Karpas-422 (cell line): ENCODE data around the gene C9. TPM values are rescaled to one million over a fixed set of nuclear protein-coding genes. Genes with fewer than 3 reads are reported as not detected.
"Not testable (repeated sequence)": the region's sequence is repeated elsewhere in the genome, so short reads cannot be mapped to it uniquely, and the experiment has no call there.

Experiments used
- DNase-seq: peaks from one replicate; pipeline ENCODE4 v3.0.0-alpha.2; 2015
- H2AFZ ChIP-seq: fragments of 200-600 bp; sonication (generic); 2 replicates; pipeline ENCODE4 v1.6.1; 2014; ENCODE audit warnings: antibody characterized with exemption, low read length, mixed read lengths
- H3K27ac ChIP-seq: fragments of 200-600 bp; sonication (generic); 2 replicates; pipeline ENCODE4 v1.5.1; 2014; ENCODE audit warnings: mild to moderate bottlenecking, low read length, moderate library complexity
- H3K27me3 ChIP-seq: fragments of 200-600 bp; sonication (generic); 2 replicates; pipeline ENCODE4 v1.6.1; 2014; ENCODE audit warnings: low read length, mixed read lengths
- H3K36me3 ChIP-seq: fragments of 200-600 bp; sonication (generic); 2 replicates; pipeline ENCODE4 v1.6.1; 2014; ENCODE audit warnings: low read length, mixed read lengths; ENCODE audit not compliant: insufficient read depth
- H3K4me1 ChIP-seq: fragments of 200-600 bp; sonication (generic); 2 replicates; pipeline ENCODE4 v1.6.1; 2014; ENCODE audit warnings: mild to moderate bottlenecking, low read length, mixed read lengths
- H3K4me2 ChIP-seq: fragments of 200-600 bp; sonication (generic); 2 replicates; pipeline ENCODE4 v1.6.1; 2014; ENCODE audit warnings: low read length, low read depth, mild to moderate bottlenecking; ENCODE audit not compliant: poor library complexity, severe bottlenecking
- H3K4me3 ChIP-seq: fragments of 200-600 bp; sonication (generic); 2 replicates; pipeline ENCODE4 v1.5.1; 2014; ENCODE audit warnings: mild to moderate bottlenecking, antibody characterized with exemption, low read length, mixed read lengths
- H3K79me2 ChIP-seq: fragments of 200-600 bp; sonication (generic); 2 replicates; pipeline ENCODE4 v1.6.1; 2014; ENCODE audit warnings: mild to moderate bottlenecking, low read length, mixed read lengths
- H3K9ac ChIP-seq: fragments of 200-600 bp; sonication (generic); 2 replicates; pipeline ENCODE4 v1.6.0; 2014; ENCODE audit warnings: low read length
- H3K9me2 ChIP-seq: fragments of 200-600 bp; sonication (generic), shearing (Covaris generic); replicated peaks from 2 replicates; pipeline ENCODE4 v1.6.0; 2014; ENCODE audit warnings: mild to moderate bottlenecking, low read length, moderate library complexity; ENCODE audit not compliant: insufficient read depth
- H3K9me3 ChIP-seq: fragments of 300-700, 200-600 bp; sonication (generic); 2 replicates; pipeline ENCODE4 v1.6.1; 2014; ENCODE audit warnings: low read length, mixed read lengths
- H4K20me1 ChIP-seq: fragments of 200-600 bp; sonication (generic); 2 replicates; pipeline ENCODE4 v1.6.1; 2014; ENCODE audit warnings: mild to moderate bottlenecking, antibody characterized with exemption, low read length, low read depth; ENCODE audit not compliant: insufficient read depth
- total RNA-seq: library from RNA; depleted of rRNA; stranded (reverse); fragments of >200 nt; shearing (Covaris generic); gene quantifications from 2 replicates; pipeline ENCODE4 v1.2.3, GENCODE V29; 2014; ENCODE audit warnings: low replicate concordance

The C9 gene
- total RNA-seq, 1 experiment from 2014 or later, result not detected

GRCh38 chr5:39402140-39402539 is 37.8 kb upstream of the C9 start:
- H3K4me1 ChIP-seq, H3K4me2 ChIP-seq, H3K27me3 ChIP-seq, H4K20me1 ChIP-seq, H3K79me2 ChIP-seq, DNase-seq, H2AFZ ChIP-seq, H3K4me3 ChIP-seq, H3K27ac ChIP-seq, H3K9me3 ChIP-seq, H3K9ac ChIP-seq, H3K36me3 ChIP-seq, H3K9me2 ChIP-seq: not testable (repeated sequence)

GRCh38 chr5:39400713-39401578 is 36.7 kb upstream of the C9 start:
- Histone ChIP-seq H3K4me1 (no peaks in the 10 kb centered on the region), H2AFZ (no peak overlapping the region), H3K36me3 (no peaks in the 10 kb centered on the region), H3K9me3 (no peaks in the 10 kb centered on the region), H3K27ac (no peak overlapping the region), H4K20me1 (no peaks in the 10 kb centered on the region), H3K4me3 (no peak overlapping the region), H3K79me2 (no peaks in the 10 kb centered on the region), H3K9me2 (no peaks in the 10 kb centered on the region), H3K27me3 (no peaks in the 10 kb centered on the region), H3K4me2 (no peak overlapping the region), H3K9ac (no peak overlapping the region)
- DNase-seq, result no peak

DNA sequence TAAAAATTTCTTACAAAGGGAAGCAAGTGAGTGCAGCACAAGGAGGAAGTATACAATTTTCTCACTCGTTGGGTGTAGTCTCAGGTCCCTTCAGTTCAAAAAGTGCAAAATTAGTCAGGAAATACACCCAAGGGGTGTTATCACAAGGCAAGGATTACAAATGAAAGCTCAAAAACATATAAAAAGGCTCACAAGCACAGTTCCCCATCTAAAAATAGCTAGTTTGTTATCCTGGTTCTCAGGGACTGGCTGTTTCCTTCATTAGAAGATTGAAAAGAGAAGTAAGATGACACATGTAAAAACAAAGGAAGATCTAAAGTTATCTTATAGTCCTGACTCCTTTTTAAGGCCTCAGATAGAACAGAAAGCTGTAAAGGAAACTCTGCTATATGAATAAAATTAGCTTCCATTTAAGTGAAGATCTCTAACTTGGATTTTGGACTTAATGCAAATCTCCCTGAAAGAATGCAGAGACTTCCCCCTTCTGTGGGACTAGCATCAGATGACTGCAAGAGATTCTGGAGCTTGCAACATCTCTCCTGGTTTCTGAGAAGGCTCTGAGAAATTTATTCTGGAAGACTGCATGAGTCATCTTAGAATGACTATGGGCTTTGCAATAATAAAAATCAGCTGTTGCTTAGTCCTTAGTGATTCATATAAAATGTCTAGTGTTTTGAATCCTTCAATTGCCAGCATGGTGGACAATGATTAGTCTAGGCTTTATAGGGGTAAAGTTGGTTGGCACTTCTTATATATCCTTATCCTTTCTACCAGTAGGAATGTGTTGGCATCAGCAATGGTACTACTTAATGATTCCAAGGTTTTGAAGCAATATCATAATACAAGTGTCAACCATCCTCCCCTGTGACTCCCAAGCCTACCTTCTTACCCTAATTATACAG is 35.1 kb upstream of the C9 start:
- no peaks in the 10 kb centered on the region for H3K9me2 ChIP-seq
- no peaks in the 10 kb centered on the region for H3K36me3 ChIP-seq
- H4K20me1 ChIP-seq, result no peaks in the 10 kb centered on the region
- no peak for DNase-seq
- H3K79me2 ChIP-seq, result no peaks in the 10 kb centered on the region
- no peak overlapping the region for H3K27ac ChIP-seq
- no peak overlapping the region for H3K4me3 ChIP-seq
- H3K4me2 ChIP-seq, result no peak overlapping the region
- no peaks in the 10 kb centered on the region for H3K9me3 ChIP-seq
- H3K4me1 ChIP-seq, result no peaks in the 10 kb centered on the region
- no peak overlapping the region for H3K9ac ChIP-seq
- no peak overlapping the region for H2AFZ ChIP-seq
- no peaks in the 10 kb centered on the region for H3K27me3 ChIP-seq

GRCh38 chr5:39396843-39397242 is 32.5 kb upstream of the C9 start:
- Histone ChIP-seq H3K79me2 (no peaks in the 10 kb centered on the region), H3K9me2 (no peaks in the 10 kb centered on the region), H3K9ac (no peak overlapping the region), H2AFZ (no peak overlapping the region), H4K20me1 (no peaks in the 10 kb centered on the region), H3K4me3 (no peak overlapping the region), H3K4me2 (no peak overlapping the region), H3K27me3 (no peaks in the 10 kb centered on the region), H3K36me3 (no peaks in the 10 kb centered on the region), H3K27ac (no peak overlapping the region), H3K4me1 (no peaks in the 10 kb centered on the region), H3K9me3 (no peaks in the 10 kb centered on the region)
- DNase-seq, result no peak

- no peak for DNase-seq
- H3K4me2 ChIP-seq, result no peak overlapping the region
- H3K27me3 ChIP-seq, result no peaks in the 10 kb centered on the region
- H3K4me3 ChIP-seq, result no peak overlapping the region
- no peaks in the 10 kb centered on the region for H3K9me2 ChIP-seq
- H3K79me2 ChIP-seq, result no peaks in the 10 kb centered on the region
- H3K9ac ChIP-seq, result no peak overlapping the region
- no peak overlapping the region for H3K27ac ChIP-seq
- no peaks in the 10 kb centered on the region for H3K9me3 ChIP-seq
- no peak overlapping the region for H2AFZ ChIP-seq
- no peaks in the 10 kb centered on the region for H4K20me1 ChIP-seq
- H3K36me3 ChIP-seq, result no peaks in the 10 kb centered on the region
- H3K4me1 ChIP-seq, result no peaks in the 10 kb centered on the region
Measured at GRCh38 chr5:39395521-39395920, 31.2 kb upstream of the C9 start.

DNA sequence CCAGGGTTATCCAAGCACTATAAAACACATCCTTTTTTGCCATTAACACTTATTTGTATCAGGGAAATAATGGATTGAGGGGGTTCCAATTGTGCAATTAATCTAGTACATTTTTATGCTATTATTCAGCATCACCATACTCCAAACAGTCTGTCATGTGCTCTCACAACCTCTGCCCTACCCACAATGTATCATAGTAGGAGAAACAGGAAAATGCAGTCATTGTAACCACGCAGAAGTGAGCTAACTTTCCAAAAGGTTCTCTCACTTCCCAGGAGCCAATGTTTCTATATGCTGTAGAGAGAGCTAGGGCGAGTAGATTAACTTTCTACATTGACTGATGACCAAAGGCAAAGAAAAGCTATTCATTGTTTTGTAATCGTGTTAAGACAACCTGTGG is 30.7 kb upstream of the C9 start:
- Histone ChIP-seq H3K27me3 (no peaks in the 10 kb centered on the region), H3K27ac (no peak overlapping the region), H4K20me1 (no peaks in the 10 kb centered on the region), H3K79me2 (no peaks in the 10 kb centered on the region), H3K9ac (no peak overlapping the region), H3K9me2 (no peaks in the 10 kb centered on the region), H3K36me3 (no peaks in the 10 kb centered on the region), H2AFZ (no peak overlapping the region), H3K4me3 (no peak overlapping the region), H3K9me3 (no peaks in the 10 kb centered on the region), H3K4me2 (no peak overlapping the region), H3K4me1 (no peaks in the 10 kb centered on the region)
- DNase-seq, result no peak

- Histone ChIP-seq H3K9ac (no peak overlapping the region), H3K4me2 (no peak overlapping the region), H3K27ac (no peak overlapping the region), H3K9me2 (no peaks in the 10 kb centered on the region), H4K20me1 (no peaks in the 10 kb centered on the region), H3K79me2 (no peaks in the 10 kb centered on the region), H3K4me1 (no peaks in the 10 kb centered on the region), H3K27me3 (no peaks in the 10 kb centered on the region), H3K36me3 (no peaks in the 10 kb centered on the region), H3K4me3 (no peak overlapping the region), H2AFZ (no peak overlapping the region), H3K9me3 (no peaks in the 10 kb centered on the region)
- DNase-seq, result no peak
Measured at GRCh38 chr5:39390945-39391344, 26.6 kb upstream of the C9 start.

GRCh38 chr5:39387293-39387692 is 23.0 kb upstream of the C9 start:
- Histone ChIP-seq H3K27me3 (no peaks in the 10 kb centered on the region), H3K9me3 (no peaks in the 10 kb centered on the region), H4K20me1 (no peaks in the 10 kb centered on the region), H3K79me2 (no peaks in the 10 kb centered on the region), H3K9me2 (no peaks in the 10 kb centered on the region), H3K36me3 (no peaks in the 10 kb centered on the region), H3K4me2 (no peak overlapping the region), H2AFZ (no peak overlapping the region), H3K4me3 (no peak overlapping the region), H3K27ac (no peak overlapping the region), H3K4me1 (no peaks in the 10 kb centered on the region), H3K9ac (no peak overlapping the region)
- DNase-seq, result no peak
